GM23338 (cell line): ENCODE results near the gene MSL2. TPM values are rescaled to one million over a fixed set of nuclear protein-coding genes. Genes with fewer than 3 reads are reported as not detected.

Source experiments
- ATAC-seq: fragments of 200-7000 bp; cut with Tn5 transposase; 3 replicates; pipeline ENCODE4 v1.9.1; 2020
- DNase-seq: peaks from one replicate; pipeline ENCODE4 v3.0.0-alpha.2; 2015; ENCODE audit warnings: low spot score
- H2AFZ ChIP-seq: fragments of 200-600 bp; sonication (generic); 2 replicates; pipeline ENCODE4 v1.8.0; 2016; ENCODE audit warnings: antibody characterized with exemption, mild to moderate bottlenecking, moderate library complexity
- H3F3A ChIP-seq: fragments of 200-600 bp; sonication (generic); replicated peaks from 2 replicates; pipeline ENCODE4 v1.8.0; 2017; ENCODE audit warnings: antibody characterized with exemption, mixed run types, low read depth
- H3K27ac ChIP-seq: fragments of 200-600 bp; sonication (generic); 2 replicates; pipeline ENCODE4 v1.6.1; 2016; ENCODE audit warnings: low read depth
- H3K27me3 ChIP-seq: fragments of 200-600 bp; sonication (generic); 2 replicates; pipeline ENCODE4 v1.8.0; 2016; ENCODE audit warnings: mild to moderate bottlenecking, mixed run types, moderate library complexity; ENCODE audit not compliant: insufficient read depth
- H3K36me3 ChIP-seq: fragments of 200-600 bp; sonication (generic); 2 replicates; pipeline ENCODE4 v1.8.0; 2016; ENCODE audit warnings: mild to moderate bottlenecking; ENCODE audit not compliant: insufficient read depth
- H3K4me1 ChIP-seq: fragments of 200-600 bp; sonication (generic); 2 replicates; pipeline ENCODE4 v1.8.0; 2016; ENCODE audit warnings: mild to moderate bottlenecking, moderate library complexity; ENCODE audit not compliant: insufficient read depth
- H3K4me2 ChIP-seq: fragments of 200-600 bp; sonication (generic); 2 replicates; pipeline ENCODE4 v1.7.1; 2017; ENCODE audit warnings: mixed run types
- H3K4me3 ChIP-seq: fragments of 200-600 bp; sonication (generic); 2 replicates; pipeline ENCODE4 v1.6.1; 2016; ENCODE audit warnings: mixed run types
- H3K79me2 ChIP-seq: fragments of 200-600 bp; sonication (generic); replicated peaks from 2 replicates; pipeline ENCODE4 v1.8.0; 2017; ENCODE audit warnings: mild to moderate bottlenecking; ENCODE audit not compliant: insufficient read depth
- H3K9me2 ChIP-seq: fragments of 200-600 bp; sonication (generic); 2 replicates; pipeline ENCODE4 v1.8.0; 2017; ENCODE audit not compliant: insufficient read depth
- H4K20me1 ChIP-seq: fragments of 200-600 bp; sonication (generic); replicated peaks from 2 replicates; pipeline ENCODE4 v1.8.0; 2017; ENCODE audit warnings: mild to moderate bottlenecking; ENCODE audit not compliant: insufficient read depth
- H3K27ac Mint-ChIP-seq: 2 replicates; pipeline ENCODE4 v1.8.0; 2020; ENCODE audit warnings: inconsistent platforms, mild to moderate bottlenecking, moderate library complexity, mixed read lengths
- H3K27me3 Mint-ChIP-seq: 3 replicates; pipeline ENCODE4 v1.8.0; 2022; ENCODE audit warnings: low read depth, mild to moderate bottlenecking, moderate library complexity, mixed read lengths, inconsistent platforms; ENCODE audit not compliant: insufficient read depth, poor library complexity
- H3K36me3 Mint-ChIP-seq: 3 replicates; pipeline ENCODE4 v1.8.0; 2021; ENCODE audit warnings: low read depth, mild to moderate bottlenecking, inconsistent platforms, moderate library complexity, mixed read lengths
- H3K4me1 Mint-ChIP-seq: 3 replicates; pipeline ENCODE4 v1.8.0; 2020; ENCODE audit warnings: mild to moderate bottlenecking, inconsistent platforms, mixed read lengths
- H3K4me3 Mint-ChIP-seq: 3 replicates; pipeline ENCODE4 v1.8.0; 2021; ENCODE audit warnings: moderate library complexity, mild to moderate bottlenecking, inconsistent platforms, mixed read lengths
- H3K9me3 Mint-ChIP-seq: 3 replicates; pipeline ENCODE4 v1.8.0; 2020; ENCODE audit warnings: moderate library complexity, mild to moderate bottlenecking, inconsistent platforms, mixed read lengths
- EZH2 ChIP-seq: fragments of 200-600 bp; sonication (generic); IDR thresholded peaks from one replicate; pipeline ENCODE4 v1.8.0; 2017; ENCODE audit warnings: antibody characterized with exemption, mild to moderate bottlenecking, low read depth; ENCODE audit not compliant: unreplicated experiment
- EZH2phosphoT487 ChIP-seq: fragments of 200-600 bp; sonication (generic); IDR thresholded peaks from one replicate; pipeline ENCODE4 v1.8.1; 2018; ENCODE audit warnings: antibody characterized with exemption; ENCODE audit not compliant: unreplicated experiment
- JUNB ChIP-seq: IDR thresholded peaks from one replicate; pipeline ENCODE4 v1.6.1; 2016; ENCODE audit warnings: antibody characterized with exemption; ENCODE audit not compliant: unreplicated experiment
- POLR2AphosphoS5 ChIP-seq: IDR thresholded peaks from 2 replicates; pipeline ENCODE4 v1.6.1; 2016; ENCODE audit warnings: antibody characterized with exemption, low read depth
- ZNF462 ChIP-seq: fragments of 250-450 bp; sonication (Bioruptor Pico); IDR thresholded peaks from 2 replicates; pipeline ENCODE4 v1.5.0; 2020; ENCODE audit warnings: mild to moderate bottlenecking, moderate library complexity
- polyA plus RNA-seq: library from polyadenylated mRNA; unstranded; fragments of >200 nt; fragmentation: Nextera tagmentation; extraction: Ambion mirVana; gene quantifications from 2 replicates; pipeline ENCODE4 v1.2.1, GENCODE V29; 2016
- total RNA-seq: library from RNA; depleted of rRNA; stranded (reverse); fragments of >200 nt; shearing (Covaris generic); gene quantifications from 2 replicates; pipeline ENCODE4 v1.2.3, GENCODE V29; 2014
- TF ChIP-seq, protein P1 (sequence below), 2 experiments: fragments of 200-600 bp in 1 of 2; sonication (generic) in 1 of 2; conservative IDR thresholded peaks; 2 replicates each; pipeline versions ENCODE4 v1.5.1 to v1.6.1; 2016 to 2017; ENCODE audit warnings: antibody characterized with exemption in 2 of 2, low read depth in 2 of 2, mild to moderate bottlenecking in 2 of 2, moderate library complexity in 1 of 2
- TF ChIP-seq, protein P2 (sequence below): IDR thresholded peaks from one replicate; pipeline ENCODE4 v1.6.1; 2018; ENCODE audit warnings: antibody characterized with exemption; ENCODE audit not compliant: unreplicated experiment

MSL2 gene
- total and polyA plus RNA-seq, 2 experiments from 2014 or later = 7.5 to 50.6 TPM

DNA sequence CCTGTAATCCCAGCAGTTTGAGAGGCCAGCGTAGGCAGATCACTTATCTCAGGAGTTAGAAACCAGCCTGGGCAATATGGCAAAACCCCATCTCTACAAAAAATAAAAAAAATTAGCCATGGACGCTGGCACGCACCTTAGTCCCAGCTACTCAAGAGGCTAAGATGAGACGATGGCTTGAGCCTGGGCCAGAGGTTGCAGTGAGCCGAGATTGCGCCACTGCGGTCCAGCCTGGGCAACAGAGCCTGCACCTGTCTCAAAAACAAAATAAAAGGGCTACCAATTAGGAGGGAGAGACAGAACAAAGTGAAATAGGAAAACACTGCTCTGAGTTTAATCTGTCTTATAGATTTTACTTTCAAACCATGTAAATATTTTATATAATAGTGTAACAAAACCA, 33.8 kb downstream of the MSL2 start:
- Histone ChIP-seq H3K4me2 (no peak overlapping the region), H3K27me3 (no peaks in the 10 kb centered on the region), H4K20me1 (peaks cover 44% of the 10 kb centered on the region; the same call in 1 of the 2 replicates), H3K4me3 (no peak overlapping the region), H3K27ac (no peak overlapping the region), H3F3A (no peaks in the 10 kb centered on the region), H3K9me2 (no peaks in the 10 kb centered on the region), H3K36me3 (no peaks in the 10 kb centered on the region), H3K79me2 (peaks cover 100% of the 10 kb centered on the region), H2AFZ (no peak overlapping the region), H3K4me1 (peaks cover 15% of the 10 kb centered on the region)
- no peak for ATAC-seq
- peaks cover 3% of the 10 kb centered on the region; the same call in 2 of the 3 replicates for H3K9me3 Mint-ChIP-seq
- H3K27ac Mint-ChIP-seq = no peak overlapping the region
- TF ChIP-seq, protein P1, sequence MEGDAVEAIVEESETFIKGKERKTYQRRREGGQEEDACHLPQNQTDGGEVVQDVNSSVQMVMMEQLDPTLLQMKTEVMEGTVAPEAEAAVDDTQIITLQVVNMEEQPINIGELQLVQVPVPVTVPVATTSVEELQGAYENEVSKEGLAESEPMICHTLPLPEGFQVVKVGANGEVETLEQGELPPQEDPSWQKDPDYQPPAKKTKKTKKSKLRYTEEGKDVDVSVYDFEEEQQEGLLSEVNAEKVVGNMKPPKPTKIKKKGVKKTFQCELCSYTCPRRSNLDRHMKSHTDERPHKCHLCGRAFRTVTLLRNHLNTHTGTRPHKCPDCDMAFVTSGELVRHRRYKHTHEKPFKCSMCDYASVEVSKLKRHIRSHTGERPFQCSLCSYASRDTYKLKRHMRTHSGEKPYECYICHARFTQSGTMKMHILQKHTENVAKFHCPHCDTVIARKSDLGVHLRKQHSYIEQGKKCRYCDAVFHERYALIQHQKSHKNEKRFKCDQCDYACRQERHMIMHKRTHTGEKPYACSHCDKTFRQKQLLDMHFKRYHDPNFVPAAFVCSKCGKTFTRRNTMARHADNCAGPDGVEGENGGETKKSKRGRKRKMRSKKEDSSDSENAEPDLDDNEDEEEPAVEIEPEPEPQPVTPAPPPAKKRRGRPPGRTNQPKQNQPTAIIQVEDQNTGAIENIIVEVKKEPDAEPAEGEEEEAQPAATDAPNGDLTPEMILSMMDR (conservative IDR thresholded peaks at IDR 0.05; ENCODE audit: low read depth in 2 of 2) = no peak
- TF ChIP-seq, protein P2, sequence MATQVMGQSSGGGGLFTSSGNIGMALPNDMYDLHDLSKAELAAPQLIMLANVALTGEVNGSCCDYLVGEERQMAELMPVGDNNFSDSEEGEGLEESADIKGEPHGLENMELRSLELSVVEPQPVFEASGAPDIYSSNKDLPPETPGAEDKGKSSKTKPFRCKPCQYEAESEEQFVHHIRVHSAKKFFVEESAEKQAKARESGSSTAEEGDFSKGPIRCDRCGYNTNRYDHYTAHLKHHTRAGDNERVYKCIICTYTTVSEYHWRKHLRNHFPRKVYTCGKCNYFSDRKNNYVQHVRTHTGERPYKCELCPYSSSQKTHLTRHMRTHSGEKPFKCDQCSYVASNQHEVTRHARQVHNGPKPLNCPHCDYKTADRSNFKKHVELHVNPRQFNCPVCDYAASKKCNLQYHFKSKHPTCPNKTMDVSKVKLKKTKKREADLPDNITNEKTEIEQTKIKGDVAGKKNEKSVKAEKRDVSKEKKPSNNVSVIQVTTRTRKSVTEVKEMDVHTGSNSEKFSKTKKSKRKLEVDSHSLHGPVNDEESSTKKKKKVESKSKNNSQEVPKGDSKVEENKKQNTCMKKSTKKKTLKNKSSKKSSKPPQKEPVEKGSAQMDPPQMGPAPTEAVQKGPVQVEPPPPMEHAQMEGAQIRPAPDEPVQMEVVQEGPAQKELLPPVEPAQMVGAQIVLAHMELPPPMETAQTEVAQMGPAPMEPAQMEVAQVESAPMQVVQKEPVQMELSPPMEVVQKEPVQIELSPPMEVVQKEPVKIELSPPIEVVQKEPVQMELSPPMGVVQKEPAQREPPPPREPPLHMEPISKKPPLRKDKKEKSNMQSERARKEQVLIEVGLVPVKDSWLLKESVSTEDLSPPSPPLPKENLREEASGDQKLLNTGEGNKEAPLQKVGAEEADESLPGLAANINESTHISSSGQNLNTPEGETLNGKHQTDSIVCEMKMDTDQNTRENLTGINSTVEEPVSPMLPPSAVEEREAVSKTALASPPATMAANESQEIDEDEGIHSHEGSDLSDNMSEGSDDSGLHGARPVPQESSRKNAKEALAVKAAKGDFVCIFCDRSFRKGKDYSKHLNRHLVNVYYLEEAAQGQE = no peak
- H3K27me3 Mint-ChIP-seq = peaks cover 2% of the 10 kb centered on the region
- no peak overlapping the region for H3K4me3 Mint-ChIP-seq
- peaks cover 35% of the 10 kb centered on the region for H3K4me1 Mint-ChIP-seq
- no peak for DNase-seq
- peaks cover 9% of the 10 kb centered on the region; the same call in 2 of the 3 replicates for H3K36me3 Mint-ChIP-seq

DNA sequence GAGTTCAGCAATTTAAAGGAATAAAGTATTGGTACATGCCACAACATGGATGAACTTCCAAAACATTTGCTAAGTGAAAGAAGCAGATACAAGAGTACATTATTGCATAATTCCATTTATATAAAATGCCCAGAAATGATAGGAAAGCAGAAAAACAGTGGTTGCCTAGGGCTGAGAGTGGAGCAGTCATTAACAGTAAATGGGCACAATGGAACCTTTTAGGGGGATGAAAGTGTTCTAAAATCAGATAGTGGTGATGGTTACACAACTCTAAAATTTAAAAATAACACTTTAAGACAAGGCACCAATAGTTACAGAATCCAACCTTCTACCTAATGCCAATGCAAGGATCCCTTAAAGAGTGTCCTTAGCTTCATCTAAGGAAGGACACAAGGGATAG, 34.6 kb downstream of the MSL2 start:
- Mint-ChIP-seq H3K4me3 (no peak overlapping the region), H3K9me3 (peaks cover 3% of the 10 kb centered on the region; the same call in 2 of the 3 replicates), H3K27ac (no peak overlapping the region), H3K36me3 (peaks cover 9% of the 10 kb centered on the region; the same call in 2 of the 3 replicates), H3K4me1 (peaks cover 29% of the 10 kb centered on the region), H3K27me3 (peaks cover 2% of the 10 kb centered on the region)
- H2AFZ ChIP-seq = no peak overlapping the region
- H3K4me1 ChIP-seq = peaks cover 16% of the 10 kb centered on the region
- no peaks in the 10 kb centered on the region for H3K9me2 ChIP-seq
- H3K27ac ChIP-seq = no peak overlapping the region
- ATAC-seq = no peak
- peaks cover 42% of the 10 kb centered on the region for H4K20me1 ChIP-seq
- H3F3A ChIP-seq = no peaks in the 10 kb centered on the region
- H3K27me3 ChIP-seq = no peaks in the 10 kb centered on the region
- DNase-seq = no peak
- H3K4me3 ChIP-seq = no peak overlapping the region
- H3K36me3 ChIP-seq = no peaks in the 10 kb centered on the region
- peaks cover 100% of the 10 kb centered on the region for H3K79me2 ChIP-seq
- no peak overlapping the region for H3K4me2 ChIP-seq
- TF ChIP-seq JUNB = no peak
- no peak for TF ChIP-seq POLR2AphosphoS5
- no peak for TF ChIP-seq EZH2phosphoT487
- no peak for TF ChIP-seq ZNF462 (CRISPR knock-in tag)
- no peak for TF ChIP-seq EZH2
